Right renal pelvis (tissue), 4 donors: ENCODE measurements around the gene MAML3. TPM values are rescaled to one million over a fixed set of nuclear protein-coding genes. Genes with fewer than 3 reads are reported as not detected.

Experiments
- DNase-seq, 4 donors: peaks; one replicate each; pipeline ENCODE4 v3.0.0-alpha.2; 2013; ENCODE audit warnings: low read depth in 4 of 4, low spot score in 3 of 4, missing footprints in 1 of 4
- polyA plus RNA-seq, 4 donors: library from polyadenylated mRNA; unstranded; fragments of 120-200 nt; gene quantifications; one replicate each; pipeline ENCODE4 v1.2.1, GENCODE V29; 2013; ENCODE audit not compliant: insufficient read length in 4 of 4

The MAML3 gene
- polyA plus RNA-seq, 4 donors = 17.4 to 19.8 (median 17.9) TPM

- DNase-seq = no peak
These were observed 380.2 kb downstream of the MAML3 start for GRCh38 chr4:139773560-139774318.

DNA sequence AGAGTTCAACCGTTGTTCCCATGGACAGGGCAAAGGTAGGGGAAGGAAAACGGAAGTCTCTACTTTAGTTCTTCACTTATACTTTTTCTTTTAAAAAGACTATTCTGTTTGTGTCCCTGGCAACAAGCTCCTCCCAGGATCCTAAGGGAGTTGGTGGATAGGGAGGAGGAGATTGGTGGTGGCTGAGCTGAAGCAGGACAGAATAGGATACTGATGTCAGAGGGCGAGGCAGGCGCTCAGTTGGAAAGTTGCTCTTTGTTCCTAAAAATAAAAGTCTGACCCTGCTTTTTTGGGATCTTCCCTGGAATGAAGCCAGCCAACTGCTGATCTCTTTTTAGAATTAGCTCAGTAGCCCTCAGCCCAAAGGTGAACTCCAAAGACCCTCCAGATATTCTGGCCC lies 383.6 kb downstream of the MAML3 start:
- DNase-seq = no peak

DNA sequence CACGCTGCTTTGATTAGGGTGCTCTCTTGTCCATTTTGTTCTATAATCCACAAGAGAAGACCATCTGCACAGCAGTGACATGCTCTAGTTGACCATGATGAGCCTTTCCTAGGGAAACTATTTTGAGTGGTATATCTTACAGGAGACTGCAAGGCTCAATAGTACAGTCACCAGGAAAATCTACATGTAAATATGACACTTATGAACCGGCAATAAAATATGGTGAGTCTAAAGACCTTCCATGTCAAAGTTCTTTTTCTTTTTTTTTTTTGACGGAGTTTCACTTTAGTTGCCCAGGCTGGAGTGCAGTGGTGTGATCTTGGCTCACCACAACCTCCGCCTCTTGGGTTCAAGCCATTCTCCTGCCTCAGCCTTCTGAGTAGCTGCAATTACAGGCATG lies 384.6 kb downstream of the MAML3 start:
- no peak for DNase-seq

- no peak for DNase-seq
These were observed 385.1 kb downstream of the MAML3 start for GRCh38 chr4:139768896-139769295.

GRCh38 chr4:139768366-139768765 lies 385.6 kb downstream of the MAML3 start:
- DNase-seq = no peak

- DNase-seq = no peak
These were observed 386.4 kb downstream of the MAML3 start for GRCh38 chr4:139767585-139767984.

DNA sequence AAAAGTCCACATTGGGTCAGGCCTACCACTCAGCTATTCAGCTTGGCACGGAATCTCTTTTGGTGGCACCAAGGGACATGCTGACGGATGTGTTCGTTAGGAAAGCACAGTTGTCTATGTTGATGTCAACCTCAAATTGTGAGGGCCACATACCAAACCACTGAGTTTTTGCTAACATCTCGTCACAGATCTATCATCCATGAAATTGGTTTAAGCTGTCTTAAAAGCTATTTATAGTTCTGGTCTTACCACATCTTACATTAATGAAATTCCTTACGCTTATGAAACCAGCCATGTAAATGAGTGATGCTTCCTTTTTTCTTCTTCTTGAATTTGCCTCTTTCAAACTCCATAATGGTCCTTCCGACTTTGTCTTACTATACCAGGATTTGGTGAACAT lies 386.8 kb downstream of the MAML3 start:
- no peak for DNase-seq

DNA sequence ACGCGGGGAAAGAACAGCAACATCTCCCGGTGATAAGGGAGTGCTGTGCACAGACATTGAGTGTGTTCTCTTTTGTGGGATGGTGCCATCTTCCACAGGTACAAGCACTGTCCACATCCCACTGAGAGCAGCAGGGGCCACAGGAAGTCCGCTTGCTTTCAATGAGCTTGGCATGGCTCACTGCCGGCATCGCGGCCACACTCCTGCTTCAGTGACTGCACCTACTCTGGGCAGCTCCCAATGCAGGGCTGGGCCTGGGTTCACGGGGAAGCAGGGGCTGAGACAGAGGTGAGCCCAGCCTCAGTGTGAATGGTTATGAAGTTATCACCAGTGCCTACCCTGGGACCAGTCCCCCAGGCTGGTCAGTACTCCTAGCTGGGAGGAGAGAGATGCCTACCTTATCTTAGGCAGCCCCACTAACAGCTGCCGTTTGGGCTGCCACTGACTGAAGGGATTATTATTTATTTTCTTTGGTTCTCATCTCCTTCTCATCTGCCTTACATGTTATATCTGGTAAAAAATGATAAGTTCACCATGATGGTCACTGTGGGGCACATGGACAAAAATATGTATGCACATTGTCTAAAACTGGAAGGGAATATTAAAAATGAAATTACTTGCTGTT lies 389.2 kb downstream of the MAML3 start:
- DNase-seq = no peak

DNA sequence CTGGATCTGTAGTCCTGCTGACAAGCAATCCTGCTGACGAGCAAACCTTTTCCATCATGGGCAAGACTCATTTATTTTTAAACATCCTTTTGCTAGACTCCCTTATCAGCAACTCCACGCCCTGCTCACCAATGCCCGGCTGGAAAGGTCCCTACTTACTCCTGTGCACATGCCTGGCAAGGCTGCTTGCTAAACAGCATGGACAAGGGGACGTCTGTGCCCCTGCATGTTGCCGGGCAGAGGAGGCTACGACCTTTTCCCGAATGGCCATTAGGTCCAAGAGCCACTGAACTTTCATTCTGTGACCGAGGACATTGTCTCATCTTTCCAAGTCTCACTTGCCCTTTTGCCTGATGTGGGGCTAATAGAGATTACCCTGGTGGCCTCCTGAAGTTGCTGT lies 389.8 kb downstream of the MAML3 start:
- DNase-seq = no peak

DNA sequence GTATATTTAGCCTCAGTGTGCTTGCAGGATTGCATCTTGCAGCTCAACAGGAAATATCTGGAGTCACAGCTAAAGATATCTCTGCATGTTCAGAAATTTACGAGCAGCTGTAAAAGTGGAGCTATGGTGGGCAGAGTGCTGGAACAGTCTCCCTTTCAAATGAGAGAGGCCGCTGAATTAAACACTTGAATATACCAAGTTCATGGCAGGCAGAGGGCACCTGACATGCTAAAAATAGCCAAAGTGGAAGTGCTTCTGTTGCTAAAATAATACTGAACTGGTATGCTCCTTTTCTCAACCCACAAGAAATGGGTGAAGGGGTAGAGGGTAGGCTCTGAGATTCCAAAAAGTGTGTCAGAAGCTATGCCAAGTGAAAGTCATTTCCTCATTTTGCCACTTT lies 390.3 kb downstream of the MAML3 start:
- DNase-seq = peak in 1 of 4 donors; percentile 64

DNA sequence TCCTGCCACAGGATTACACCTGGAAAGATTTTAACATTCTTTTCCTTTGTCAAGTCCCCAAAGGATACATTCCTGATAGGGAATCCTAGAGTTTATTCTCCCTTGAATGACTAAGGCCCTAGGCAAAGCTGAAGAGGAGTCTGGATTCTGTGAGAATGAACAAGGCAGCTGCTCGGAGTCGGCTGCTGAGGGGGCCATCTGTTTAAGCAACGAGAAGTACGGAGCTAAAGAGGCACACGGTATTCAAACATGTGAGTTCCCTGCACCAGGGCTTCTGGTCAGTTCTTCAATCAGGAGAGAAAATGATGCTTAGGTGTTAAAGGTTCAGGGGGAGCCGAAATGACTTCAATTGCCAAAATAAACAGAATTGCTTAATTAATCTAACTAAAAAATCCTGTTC lies 390.8 kb downstream of the MAML3 start:
- no peak for DNase-seq

DNA sequence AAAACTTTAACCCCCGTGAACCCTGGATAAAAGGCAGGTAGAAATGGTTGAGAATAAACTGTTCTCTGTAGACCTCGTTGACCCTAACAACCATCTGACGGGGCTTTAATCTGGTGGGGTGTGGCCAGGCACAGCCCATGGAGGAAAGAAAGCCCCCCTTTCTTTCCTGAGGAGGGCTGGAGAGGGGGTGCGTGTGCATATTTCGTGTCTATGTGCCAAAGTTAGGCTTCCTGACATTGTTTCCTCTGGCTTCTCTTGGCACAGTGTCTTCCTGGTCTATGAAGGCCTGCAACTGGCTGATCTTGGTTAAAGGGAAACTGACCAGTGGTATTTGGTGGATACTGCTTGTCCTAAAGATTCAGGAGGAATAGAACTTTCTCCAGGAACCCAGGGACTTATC lies 391.3 kb downstream of the MAML3 start:
- no peak for DNase-seq

GRCh38 chr4:139761461-139761860 lies 392.5 kb downstream of the MAML3 start:
- DNase-seq = no peak

- DNase-seq = no peak
These were observed 393.4 kb downstream of the MAML3 start for GRCh38 chr4:139760567-139760966.

DNA sequence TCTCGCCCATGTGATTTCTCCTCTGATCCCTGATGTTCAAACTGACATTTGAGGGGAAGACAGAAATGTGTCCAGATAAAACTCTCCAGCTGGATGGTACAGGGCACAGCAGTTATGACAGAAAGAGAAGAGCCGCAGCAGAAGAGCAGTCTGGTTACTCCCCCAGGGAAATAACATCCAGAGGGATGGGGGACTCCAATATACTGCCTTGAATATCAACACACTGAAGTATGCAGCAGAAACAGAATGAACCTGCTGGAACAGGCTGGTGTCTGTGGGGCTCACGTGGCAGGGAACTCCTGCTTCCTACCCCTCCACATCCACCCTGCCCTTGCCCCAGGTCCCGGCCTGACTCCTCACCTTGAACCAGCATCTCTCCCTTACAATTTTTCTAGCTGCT lies 394.9 kb downstream of the MAML3 start:
- DNase-seq = no peak

DNA sequence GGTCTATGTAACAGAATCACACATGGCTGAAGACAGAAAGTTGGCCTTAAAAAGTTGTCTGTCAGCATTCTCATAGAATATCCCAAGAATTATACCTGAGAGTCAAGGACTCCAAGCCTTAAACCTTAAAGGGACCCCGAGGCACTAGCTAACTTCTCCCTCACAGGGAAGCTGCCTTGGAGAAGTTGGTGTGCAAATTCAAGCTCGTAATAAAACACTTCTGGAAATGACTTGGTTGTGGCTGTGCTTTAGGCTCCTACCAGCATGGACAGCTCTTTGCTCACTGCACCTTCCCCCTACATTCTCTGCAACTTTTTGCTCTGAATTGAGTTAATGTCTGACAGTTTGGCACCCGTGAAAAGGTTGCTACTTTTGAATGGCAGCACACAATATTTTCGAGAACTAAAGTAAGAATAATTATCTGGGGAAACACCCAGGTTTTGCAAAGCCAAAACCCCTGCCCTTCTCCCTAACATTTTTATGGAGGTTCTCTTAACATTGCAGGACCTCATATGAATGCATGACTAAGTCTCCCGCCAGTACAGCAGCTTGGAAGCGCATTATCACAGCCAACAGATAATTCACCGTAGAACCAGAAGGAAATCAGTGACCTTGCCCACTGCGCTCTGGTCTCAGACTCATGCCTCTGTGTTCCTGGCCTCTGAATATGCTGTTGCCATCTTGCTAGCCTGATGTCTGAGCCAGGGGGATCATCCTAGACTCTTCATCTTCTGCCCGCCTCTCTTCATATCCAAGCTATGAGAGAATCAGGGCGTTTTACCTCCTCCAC lies 397.4 kb downstream of the MAML3 start:
- no peak for DNase-seq

GRCh38 chr4:139754938-139755337 lies 399.0 kb downstream of the MAML3 start:
- no peak for DNase-seq

GRCh38 chr4:139753686-139754085 lies 400.3 kb downstream of the MAML3 start:
- no peak for DNase-seq

DNA sequence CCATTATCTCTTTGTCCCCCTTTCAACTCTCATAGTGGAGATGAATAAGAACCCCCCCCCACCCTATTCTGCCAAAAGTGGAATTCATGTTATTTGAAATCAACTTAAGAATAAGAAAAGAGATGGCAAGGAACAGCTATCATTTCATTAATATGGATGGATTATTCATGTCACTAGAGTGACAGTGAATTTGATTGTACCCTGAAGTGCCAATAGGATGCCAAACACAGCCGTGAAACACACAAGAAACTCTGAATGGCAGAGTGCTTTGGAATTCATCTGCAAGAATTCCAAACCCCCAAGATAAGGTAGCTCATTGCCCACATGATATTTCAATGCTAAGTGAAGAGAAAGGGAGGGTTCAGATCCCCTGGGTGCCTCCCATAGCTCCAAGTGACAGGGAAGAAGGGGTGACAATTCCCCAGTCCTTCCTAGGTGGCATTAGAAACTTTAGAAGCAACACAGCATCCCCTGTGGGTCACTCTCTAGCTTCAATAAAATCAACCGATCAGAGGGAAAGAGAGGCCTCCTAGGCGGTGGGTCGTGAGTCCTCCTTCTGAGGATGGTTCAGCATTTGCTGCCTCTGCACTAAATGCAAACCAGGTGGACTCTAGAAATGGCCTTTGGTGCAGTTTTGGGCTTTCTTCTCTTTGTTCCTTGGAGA lies 404.0 kb downstream of the MAML3 start:
- DNase-seq = no peak

DNA sequence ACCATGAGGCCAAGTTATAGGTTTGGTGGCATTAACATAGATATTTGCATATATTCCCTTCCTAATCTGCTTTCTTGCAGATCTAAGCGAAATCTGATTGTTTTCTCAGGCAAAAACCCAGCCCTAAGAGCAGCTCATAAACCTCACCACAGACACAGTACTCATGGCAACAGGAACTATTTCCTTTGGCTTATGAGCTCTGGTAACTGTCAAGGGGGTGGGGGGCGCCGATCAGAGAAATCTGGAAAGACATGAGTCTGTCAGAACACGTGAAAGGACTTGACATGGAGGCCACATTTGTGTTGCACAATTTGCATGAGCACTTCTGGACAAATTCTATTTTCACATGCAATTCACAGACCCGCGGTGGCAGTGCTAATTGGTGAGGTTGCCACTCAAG lies 404.6 kb downstream of the MAML3 start:
- DNase-seq = no peak
